C4-2B (cell line): Measurements from ENCODE around the gene EPN3.

Source experiments
- ZFX ChIP-seq: fragments of 450-650 bp; IDR thresholded peaks from 2 replicates; pipeline ENCODE4 v1.6.1; 2017
- TF ChIP-seq, protein P1 (sequence below): fragments of 450-650 bp; conservative IDR thresholded peaks from 2 replicates; pipeline ENCODE4 v1.5.1; 2017; ENCODE audit warnings: mild to moderate bottlenecking

DNA sequence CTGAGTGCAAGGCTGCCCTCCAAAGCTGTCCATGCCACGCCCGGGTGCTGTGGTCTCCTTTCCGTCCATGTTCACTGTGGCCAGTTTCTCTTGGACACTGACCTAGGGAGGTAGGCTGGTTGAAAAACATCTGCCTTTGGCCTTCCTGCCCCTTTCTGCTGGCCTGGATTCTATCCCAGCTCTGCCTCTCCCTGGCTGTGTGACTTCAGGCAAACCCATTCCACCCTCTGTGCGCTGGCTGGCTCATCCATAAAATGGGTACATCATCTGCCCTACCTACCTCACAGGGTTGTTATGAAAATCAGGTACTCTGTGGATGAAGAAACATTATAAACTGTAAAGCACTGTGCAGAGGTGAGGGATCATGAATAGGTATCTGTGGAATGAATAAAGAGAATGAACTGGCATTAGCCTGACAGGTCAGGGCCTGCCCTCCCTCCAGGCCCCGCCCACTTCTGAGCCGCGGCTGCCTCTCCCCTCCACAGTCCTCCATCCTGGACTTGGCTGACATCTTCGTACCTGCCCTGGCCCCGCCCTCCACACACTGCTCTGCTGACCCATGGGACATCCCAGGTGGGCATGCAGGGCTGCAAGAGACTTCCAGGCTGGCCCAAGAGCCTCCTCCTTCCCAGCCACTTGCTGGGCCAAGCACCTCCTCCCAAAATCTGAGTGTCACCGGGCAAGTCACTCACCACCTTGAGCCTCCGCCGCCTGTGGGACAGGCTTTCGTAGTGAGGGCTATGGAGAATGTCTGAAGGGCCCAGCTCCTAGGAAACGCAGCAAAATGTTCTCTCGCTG, 7.4 kb downstream of the EPN3 start:
- TF ChIP-seq, protein P1, sequence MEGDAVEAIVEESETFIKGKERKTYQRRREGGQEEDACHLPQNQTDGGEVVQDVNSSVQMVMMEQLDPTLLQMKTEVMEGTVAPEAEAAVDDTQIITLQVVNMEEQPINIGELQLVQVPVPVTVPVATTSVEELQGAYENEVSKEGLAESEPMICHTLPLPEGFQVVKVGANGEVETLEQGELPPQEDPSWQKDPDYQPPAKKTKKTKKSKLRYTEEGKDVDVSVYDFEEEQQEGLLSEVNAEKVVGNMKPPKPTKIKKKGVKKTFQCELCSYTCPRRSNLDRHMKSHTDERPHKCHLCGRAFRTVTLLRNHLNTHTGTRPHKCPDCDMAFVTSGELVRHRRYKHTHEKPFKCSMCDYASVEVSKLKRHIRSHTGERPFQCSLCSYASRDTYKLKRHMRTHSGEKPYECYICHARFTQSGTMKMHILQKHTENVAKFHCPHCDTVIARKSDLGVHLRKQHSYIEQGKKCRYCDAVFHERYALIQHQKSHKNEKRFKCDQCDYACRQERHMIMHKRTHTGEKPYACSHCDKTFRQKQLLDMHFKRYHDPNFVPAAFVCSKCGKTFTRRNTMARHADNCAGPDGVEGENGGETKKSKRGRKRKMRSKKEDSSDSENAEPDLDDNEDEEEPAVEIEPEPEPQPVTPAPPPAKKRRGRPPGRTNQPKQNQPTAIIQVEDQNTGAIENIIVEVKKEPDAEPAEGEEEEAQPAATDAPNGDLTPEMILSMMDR = no peak
- TF ChIP-seq ZFX = no peak
